Neural progenitor cell (in vitro differentiated cells): ENCODE measurements around the gene BICD2. TPM values are rescaled to one million over a fixed set of nuclear protein-coding genes. Genes with fewer than 3 reads are reported as not detected.
A peak's percentile ranks its signal among the peaks of the same experiment; 100 is the strongest.

Source experiments
- DNase-seq: peaks from one replicate; pipeline ENCODE4 v3.0.0-alpha.2; 2016; ENCODE audit warnings: low spot score
- H2AFZ ChIP-seq: fragments of 200-600 bp; sonication (generic); replicated peaks from 2 replicates; pipeline ENCODE4 v1.6.1; 2016; ENCODE audit warnings: antibody characterized with exemption
- H3F3A ChIP-seq: fragments of 200-600 bp; sonication (generic); 2 replicates; pipeline ENCODE4 v1.6.1; 2016; ENCODE audit warnings: antibody characterized with exemption, low read depth
- H3K27ac ChIP-seq: fragments of 200-600 bp; sonication (generic); 2 replicates; pipeline ENCODE4 v1.5.1; 2016; ENCODE audit warnings: mild to moderate bottlenecking
- H3K27me3 ChIP-seq: fragments of 200-600 bp; sonication (generic); 2 replicates; pipeline ENCODE4 v1.6.1; 2016; ENCODE audit warnings: mild to moderate bottlenecking, moderate library complexity
- H3K36me3 ChIP-seq: fragments of 200-600 bp; sonication (generic); 2 replicates; pipeline ENCODE4 v1.5.1; 2016
- H3K4me1 ChIP-seq: fragments of 200-600 bp; sonication (generic); 2 replicates; pipeline ENCODE4 v1.6.1; 2016; ENCODE audit warnings: mixed run types
- H3K4me2 ChIP-seq: fragments of 200-600 bp; sonication (generic); 2 replicates; pipeline ENCODE4 v1.6.1; 2016
- H3K4me3 ChIP-seq: fragments of 200-600 bp; sonication (generic); 2 replicates; pipeline ENCODE4 v1.5.1; 2016
- H3K79me2 ChIP-seq: fragments of 200-600 bp; sonication (generic); 2 replicates; pipeline ENCODE4 v1.6.1; 2016; ENCODE audit warnings: low read depth
- H3K9ac ChIP-seq: fragments of 200-600 bp; sonication (generic); 2 replicates; pipeline ENCODE4 v1.6.1; 2016
- H3K9me3 ChIP-seq: fragments of 200-600 bp; sonication (generic); 2 replicates; pipeline ENCODE4 v1.5.1; 2016; ENCODE audit warnings: low read depth
- H4K20me1 ChIP-seq: fragments of 200-600 bp; sonication (generic); 2 replicates; pipeline ENCODE4 v1.6.1; 2016; ENCODE audit warnings: low read depth
- H3K27ac Mint-ChIP-seq: 3 replicates; pipeline ENCODE4 v1.8.0; 2021; ENCODE audit warnings: mixed read lengths
- H3K27me3 Mint-ChIP-seq: 2 replicates; pipeline ENCODE4 v1.8.0; 2022; ENCODE audit warnings: low read depth, mild to moderate bottlenecking, inconsistent platforms, moderate library complexity, mixed read lengths; ENCODE audit not compliant: insufficient read depth
- H3K36me3 Mint-ChIP-seq: 3 replicates; pipeline ENCODE4 v1.8.0; 2021; ENCODE audit warnings: mixed read lengths
- H3K4me1 Mint-ChIP-seq: 3 replicates; pipeline ENCODE4 v1.8.0; 2021; ENCODE audit warnings: mixed read lengths
- H3K4me3 Mint-ChIP-seq: 3 replicates; pipeline ENCODE4 v1.8.0; 2021; ENCODE audit warnings: mild to moderate bottlenecking, moderate library complexity, mixed read lengths
- H3K9me3 Mint-ChIP-seq: 3 replicates; pipeline ENCODE4 v1.8.0; 2020; ENCODE audit warnings: mixed read lengths
- EZH2 ChIP-seq: fragments of 200-600 bp; sonication (generic); IDR thresholded peaks from 2 replicates; pipeline ENCODE4 v1.6.1; 2017; ENCODE audit warnings: antibody characterized with exemption, mild to moderate bottlenecking, moderate library complexity
- EZH2phosphoT487 ChIP-seq: fragments of 200-600 bp; sonication (generic); IDR thresholded peaks from 2 replicates; pipeline ENCODE4 v1.6.1; 2017; ENCODE audit warnings: antibody characterized with exemption
- total RNA-seq: library from RNA; depleted of rRNA; stranded (reverse); fragments of >200 nt; gene quantifications from 2 replicates; pipeline ENCODE4 v1.2.3, GENCODE V29; 2015; ENCODE audit warnings: low replicate concordance
- TF ChIP-seq, protein P1 (sequence below): fragments of 200-600 bp; sonication (generic); IDR thresholded peaks from 2 replicates; pipeline ENCODE4 v1.5.1; 2017; ENCODE audit warnings: antibody characterized with exemption, mild to moderate bottlenecking

The BICD2 gene
- total RNA-seq, 1 donor from 2014 or later: 15.1 TPM

DNA sequence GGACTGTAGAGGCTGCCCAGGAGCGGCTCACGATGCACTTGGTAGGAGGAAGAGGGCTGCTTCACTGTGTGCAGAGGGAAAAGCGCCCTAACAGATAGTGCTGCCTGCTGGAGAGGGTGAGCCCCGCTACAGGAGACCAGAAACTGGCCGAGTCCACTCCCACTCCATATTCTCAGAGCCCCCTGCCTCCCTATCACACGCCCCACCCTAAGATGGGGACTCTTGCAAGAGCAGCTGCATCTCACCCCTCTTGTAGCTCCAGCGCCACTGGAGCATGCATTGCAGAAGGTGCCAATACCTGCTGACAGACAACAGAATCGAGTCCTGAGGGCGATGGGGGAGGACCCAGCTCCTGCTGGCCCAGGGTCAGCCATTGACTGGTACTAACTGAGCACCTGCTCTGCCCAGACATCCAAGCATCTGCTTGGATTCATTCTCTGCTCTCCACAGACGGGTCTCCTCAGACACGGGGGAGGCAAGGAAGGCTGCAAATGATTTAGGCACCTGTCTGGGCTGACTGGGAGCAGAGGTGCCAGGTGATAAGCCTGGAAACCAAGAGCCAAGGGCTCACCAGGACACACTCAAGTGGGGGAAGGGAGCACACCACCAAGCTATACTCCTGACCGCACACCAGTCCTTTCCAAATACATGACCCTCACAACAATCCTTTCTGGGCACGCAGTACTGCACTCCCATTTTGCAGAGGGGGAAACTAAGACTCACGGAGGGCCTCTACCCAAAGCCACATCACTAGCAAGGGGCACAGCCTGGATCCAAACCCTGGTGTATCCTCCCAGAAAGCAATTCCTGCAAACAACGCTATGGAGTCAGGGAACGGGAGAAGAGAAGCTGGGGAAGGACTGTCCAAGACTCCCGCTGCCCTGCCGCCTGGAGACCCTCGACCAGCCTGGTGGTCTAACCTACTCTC lies 1.6 kb downstream of the BICD2 start:
- no peak for DNase-seq
- peak overlapping the region; percentile 81 for H3K4me2 ChIP-seq
- H3K27ac ChIP-seq: no peak overlapping the region
- no peaks in the 10 kb centered on the region for H3K9me3 Mint-ChIP-seq
- H3K9ac ChIP-seq: peak overlapping the region; percentile 58
- no peak for TF ChIP-seq EZH2
- TF ChIP-seq, protein P1, sequence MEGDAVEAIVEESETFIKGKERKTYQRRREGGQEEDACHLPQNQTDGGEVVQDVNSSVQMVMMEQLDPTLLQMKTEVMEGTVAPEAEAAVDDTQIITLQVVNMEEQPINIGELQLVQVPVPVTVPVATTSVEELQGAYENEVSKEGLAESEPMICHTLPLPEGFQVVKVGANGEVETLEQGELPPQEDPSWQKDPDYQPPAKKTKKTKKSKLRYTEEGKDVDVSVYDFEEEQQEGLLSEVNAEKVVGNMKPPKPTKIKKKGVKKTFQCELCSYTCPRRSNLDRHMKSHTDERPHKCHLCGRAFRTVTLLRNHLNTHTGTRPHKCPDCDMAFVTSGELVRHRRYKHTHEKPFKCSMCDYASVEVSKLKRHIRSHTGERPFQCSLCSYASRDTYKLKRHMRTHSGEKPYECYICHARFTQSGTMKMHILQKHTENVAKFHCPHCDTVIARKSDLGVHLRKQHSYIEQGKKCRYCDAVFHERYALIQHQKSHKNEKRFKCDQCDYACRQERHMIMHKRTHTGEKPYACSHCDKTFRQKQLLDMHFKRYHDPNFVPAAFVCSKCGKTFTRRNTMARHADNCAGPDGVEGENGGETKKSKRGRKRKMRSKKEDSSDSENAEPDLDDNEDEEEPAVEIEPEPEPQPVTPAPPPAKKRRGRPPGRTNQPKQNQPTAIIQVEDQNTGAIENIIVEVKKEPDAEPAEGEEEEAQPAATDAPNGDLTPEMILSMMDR: no peak
- no peak for TF ChIP-seq EZH2phosphoT487
- H3K4me1 Mint-ChIP-seq: peaks cover 33% of the 10 kb centered on the region
- H4K20me1 ChIP-seq: peaks cover 45% of the 10 kb centered on the region
- peak overlapping the region; percentile 93 for H3K4me3 Mint-ChIP-seq
- H2AFZ ChIP-seq: no peak overlapping the region
- H3K4me1 ChIP-seq: peaks cover 8% of the 10 kb centered on the region
- no peak overlapping the region for H3K27ac Mint-ChIP-seq
- no peaks in the 10 kb centered on the region for H3K36me3 Mint-ChIP-seq
- no peaks in the 10 kb centered on the region for H3K27me3 ChIP-seq
- peak overlapping the region; percentile 83 for H3K4me3 ChIP-seq
- H3K27me3 Mint-ChIP-seq: no peaks in the 10 kb centered on the region
- H3K9me3 ChIP-seq: no peaks in the 10 kb centered on the region
- H3K79me2 ChIP-seq: peaks cover 65% of the 10 kb centered on the region
- no peaks in the 10 kb centered on the region for H3K36me3 ChIP-seq
- H3F3A ChIP-seq: peaks cover 13% of the 10 kb centered on the region

DNA sequence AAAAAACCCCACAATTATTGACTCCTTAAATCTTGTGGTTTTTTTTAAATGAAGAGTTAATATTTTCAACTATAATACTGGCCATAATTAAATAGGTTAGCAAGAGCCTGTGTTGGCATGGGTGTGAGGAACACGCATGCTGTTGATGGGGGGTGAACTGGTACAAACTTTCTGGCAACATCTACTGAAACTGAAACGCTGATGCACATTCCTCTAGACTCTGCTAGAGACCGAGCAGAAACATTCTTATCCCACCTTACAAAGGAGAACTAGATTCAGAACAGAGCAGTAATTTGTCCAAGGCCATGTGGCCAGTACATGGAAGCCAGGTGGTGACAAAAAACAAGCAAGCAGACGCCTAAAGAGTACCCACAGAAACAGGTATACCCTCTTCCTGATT lies 2.4 kb downstream of the BICD2 start:
- peak overlapping the region; percentile 93 for H3K4me3 Mint-ChIP-seq
- H3K27me3 ChIP-seq: no peaks in the 10 kb centered on the region
- H3K36me3 Mint-ChIP-seq: no peaks in the 10 kb centered on the region
- peak overlapping the region; percentile 22 for H3K4me2 ChIP-seq
- DNase-seq: no peak
- H3K4me1 Mint-ChIP-seq: peaks cover 37% of the 10 kb centered on the region
- H3K27ac Mint-ChIP-seq: no peak overlapping the region
- H3K4me1 ChIP-seq: peaks cover 16% of the 10 kb centered on the region
- H3K27me3 Mint-ChIP-seq: no peaks in the 10 kb centered on the region
- no peak overlapping the region for H3K27ac ChIP-seq
- no peak overlapping the region for H2AFZ ChIP-seq
- no peaks in the 10 kb centered on the region for H3K9me3 Mint-ChIP-seq
- peaks cover 45% of the 10 kb centered on the region for H4K20me1 ChIP-seq
- H3K4me3 ChIP-seq: no peak overlapping the region
- no peak overlapping the region for H3K9ac ChIP-seq
- no peaks in the 10 kb centered on the region for H3K9me3 ChIP-seq
- TF ChIP-seq, protein P1: no peak
- TF ChIP-seq EZH2 (no peak), EZH2phosphoT487 (no peak)
- H3K36me3 ChIP-seq: no peaks in the 10 kb centered on the region
- H3K79me2 ChIP-seq: peaks cover 73% of the 10 kb centered on the region
- H3F3A ChIP-seq: peaks cover 16% of the 10 kb centered on the region

DNA sequence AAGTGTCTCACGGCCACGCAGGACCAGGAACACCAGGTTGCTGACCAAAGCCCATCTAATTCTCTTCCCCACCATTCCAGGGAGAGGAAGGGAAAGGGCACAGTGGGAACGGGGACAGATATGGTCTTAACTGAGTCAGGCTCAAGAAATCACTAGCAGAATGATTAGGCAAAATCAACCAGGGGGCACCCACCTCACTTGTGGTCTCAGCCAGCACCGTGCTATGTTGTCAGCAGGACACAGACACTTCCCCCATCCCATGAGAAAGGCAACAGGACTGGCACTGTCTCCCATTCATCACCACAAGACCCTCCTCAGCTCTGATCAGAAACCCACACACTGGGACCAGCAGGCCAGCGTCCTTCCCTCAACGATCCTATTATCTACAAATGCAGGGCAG lies 2.9 kb downstream of the BICD2 start:
- Mint-ChIP-seq H3K27ac (no peak overlapping the region), H3K9me3 (no peaks in the 10 kb centered on the region), H3K36me3 (no peaks in the 10 kb centered on the region), H3K4me1 (peaks cover 34% of the 10 kb centered on the region), H3K27me3 (no peaks in the 10 kb centered on the region), H3K4me3 (peak overlapping the region; percentile 44)
- no peak overlapping the region for H3K4me3 ChIP-seq
- peaks cover 78% of the 10 kb centered on the region for H3K79me2 ChIP-seq
- TF ChIP-seq, protein P1: no peak
- TF ChIP-seq EZH2 (no peak), EZH2phosphoT487 (no peak)
- DNase-seq: no peak
- H3K27ac ChIP-seq: no peak overlapping the region
- H3K4me2 ChIP-seq: peak overlapping the region; percentile 22
- no peaks in the 10 kb centered on the region for H3K36me3 ChIP-seq
- no peaks in the 10 kb centered on the region for H3K9me3 ChIP-seq
- H4K20me1 ChIP-seq: peaks cover 45% of the 10 kb centered on the region
- H3K4me1 ChIP-seq: peaks cover 18% of the 10 kb centered on the region
- peaks cover 16% of the 10 kb centered on the region for H3F3A ChIP-seq
- no peak overlapping the region for H3K9ac ChIP-seq
- H2AFZ ChIP-seq: no peak overlapping the region
- H3K27me3 ChIP-seq: no peaks in the 10 kb centered on the region
